Nephron (organoid): ENCODE data around the gene TNIP1.

Source experiments
- H3K27ac Mint-ChIP-seq, 3 experiments: 2 replicates each; pipeline ENCODE4 v1.8.0; 2020; ENCODE audit warnings: mixed read lengths in 3 of 3, mild to moderate bottlenecking in 2 of 3, moderate library complexity in 1 of 3
- H3K27me3 Mint-ChIP-seq: 2 replicates; pipeline ENCODE4 v1.8.0; 2021; ENCODE audit warnings: low read depth, mild to moderate bottlenecking, moderate library complexity, mixed read lengths
- H3K36me3 Mint-ChIP-seq: 2 replicates; pipeline ENCODE4 v1.8.0; 2020; ENCODE audit warnings: low read depth, mixed read lengths
- H3K4me1 Mint-ChIP-seq: 2 replicates; pipeline ENCODE4 v1.8.0; 2020; ENCODE audit warnings: mixed read lengths
- H3K4me3 Mint-ChIP-seq, 3 experiments: 2 replicates each; pipeline ENCODE4 v1.8.0; 2020; ENCODE audit warnings: mild to moderate bottlenecking in 3 of 3, mixed read lengths in 3 of 3, moderate library complexity in 2 of 3
- H3K9me3 Mint-ChIP-seq: 2 replicates; pipeline ENCODE4 v1.8.0; 2020; ENCODE audit warnings: mixed read lengths
- TF ChIP-seq, protein P1 (sequence below), 3 experiments: fragments of 200-600 bp; sonication (generic); IDR thresholded peaks; one replicate each; pipeline ENCODE4 v1.5.0; 2021; ENCODE audit warnings: antibody characterized with exemption in 3 of 3; ENCODE audit not compliant: unreplicated experiment in 3 of 3

Gene TNIP1

DNA sequence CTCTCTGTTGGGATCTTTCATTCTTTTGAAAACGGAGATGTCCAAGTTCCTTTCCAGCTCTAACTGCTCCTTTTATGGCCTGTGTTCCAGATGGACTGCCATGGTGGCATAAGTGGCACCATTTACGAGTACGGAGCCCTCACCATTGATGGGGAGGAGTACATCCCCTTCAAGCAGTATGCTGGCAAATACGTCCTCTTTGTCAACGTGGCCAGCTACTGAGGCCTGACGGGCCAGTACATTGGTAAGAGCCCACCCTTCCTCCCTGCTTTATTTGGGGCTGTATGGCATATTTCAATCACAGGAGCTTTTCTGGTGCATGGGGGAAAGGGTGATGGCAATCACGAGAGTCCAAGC lies 55.6 kb downstream of the TNIP1 start:
- Mint-ChIP-seq H3K4me1 (peaks cover 13% of the 10 kb centered on the region), H3K27me3 (no peaks in the 10 kb centered on the region), H3K4me3 (no peak overlapping the region), H3K36me3 (peaks cover 25% of the 10 kb centered on the region), H3K27ac (no peak overlapping the region), H3K9me3 (no peaks in the 10 kb centered on the region)
- TF ChIP-seq, protein P1, sequence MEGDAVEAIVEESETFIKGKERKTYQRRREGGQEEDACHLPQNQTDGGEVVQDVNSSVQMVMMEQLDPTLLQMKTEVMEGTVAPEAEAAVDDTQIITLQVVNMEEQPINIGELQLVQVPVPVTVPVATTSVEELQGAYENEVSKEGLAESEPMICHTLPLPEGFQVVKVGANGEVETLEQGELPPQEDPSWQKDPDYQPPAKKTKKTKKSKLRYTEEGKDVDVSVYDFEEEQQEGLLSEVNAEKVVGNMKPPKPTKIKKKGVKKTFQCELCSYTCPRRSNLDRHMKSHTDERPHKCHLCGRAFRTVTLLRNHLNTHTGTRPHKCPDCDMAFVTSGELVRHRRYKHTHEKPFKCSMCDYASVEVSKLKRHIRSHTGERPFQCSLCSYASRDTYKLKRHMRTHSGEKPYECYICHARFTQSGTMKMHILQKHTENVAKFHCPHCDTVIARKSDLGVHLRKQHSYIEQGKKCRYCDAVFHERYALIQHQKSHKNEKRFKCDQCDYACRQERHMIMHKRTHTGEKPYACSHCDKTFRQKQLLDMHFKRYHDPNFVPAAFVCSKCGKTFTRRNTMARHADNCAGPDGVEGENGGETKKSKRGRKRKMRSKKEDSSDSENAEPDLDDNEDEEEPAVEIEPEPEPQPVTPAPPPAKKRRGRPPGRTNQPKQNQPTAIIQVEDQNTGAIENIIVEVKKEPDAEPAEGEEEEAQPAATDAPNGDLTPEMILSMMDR (IDR thresholded peaks at IDR 0.05; ENCODE audit: unreplicated experiment in 3 of 3) = no peak

DNA sequence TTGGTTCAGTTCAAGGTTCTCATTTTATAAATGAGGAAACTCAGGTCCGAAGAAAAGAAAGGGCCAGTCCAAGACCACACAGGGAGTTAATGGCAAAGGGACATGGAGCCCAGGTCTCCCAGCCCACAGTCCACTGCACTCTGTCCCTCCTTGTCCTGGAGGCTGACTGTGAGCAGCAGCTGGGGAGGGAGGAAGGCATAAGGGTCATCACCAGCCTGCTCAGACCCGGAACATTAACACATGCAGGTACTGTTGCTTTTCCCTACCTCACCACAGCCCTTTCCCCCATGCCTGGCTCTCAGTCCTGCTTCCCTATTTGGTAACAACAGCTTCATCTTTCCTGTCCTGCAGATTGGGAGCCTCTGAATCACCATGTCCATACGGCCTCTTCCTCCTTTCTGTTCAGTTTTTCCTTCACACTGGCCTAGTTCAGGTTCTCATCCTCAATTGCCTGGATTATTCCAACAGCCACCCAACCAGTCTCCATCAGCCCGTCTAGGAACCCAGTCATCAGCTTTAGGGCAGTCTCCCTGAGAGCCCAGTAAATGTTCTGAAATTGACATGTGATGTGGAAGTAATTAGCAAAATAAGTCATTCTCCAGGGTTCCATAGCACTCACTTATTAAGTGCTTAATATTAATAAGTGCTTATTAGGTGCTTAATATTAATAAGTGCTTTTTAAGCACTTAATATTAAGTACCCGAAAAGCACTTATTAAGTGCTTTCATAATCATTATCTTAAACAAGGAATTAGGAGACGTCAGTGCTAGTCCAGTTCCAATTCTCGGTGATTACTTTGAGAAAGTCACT lies 56.2 kb downstream of the TNIP1 start:
- peaks cover 21% of the 10 kb centered on the region for H3K36me3 Mint-ChIP-seq
- TF ChIP-seq, protein P1 (IDR thresholded peaks at IDR 0.05; ENCODE audit: unreplicated experiment in 3 of 3) = no peak
- peaks cover 16% of the 10 kb centered on the region for H3K4me1 Mint-ChIP-seq
- no peak overlapping the region for H3K27ac Mint-ChIP-seq
- peak overlapping the region in 1 of 3 experiments; percentile 2 for H3K4me3 Mint-ChIP-seq
- H3K27me3 Mint-ChIP-seq = no peaks in the 10 kb centered on the region
- H3K9me3 Mint-ChIP-seq = no peaks in the 10 kb centered on the region

DNA sequence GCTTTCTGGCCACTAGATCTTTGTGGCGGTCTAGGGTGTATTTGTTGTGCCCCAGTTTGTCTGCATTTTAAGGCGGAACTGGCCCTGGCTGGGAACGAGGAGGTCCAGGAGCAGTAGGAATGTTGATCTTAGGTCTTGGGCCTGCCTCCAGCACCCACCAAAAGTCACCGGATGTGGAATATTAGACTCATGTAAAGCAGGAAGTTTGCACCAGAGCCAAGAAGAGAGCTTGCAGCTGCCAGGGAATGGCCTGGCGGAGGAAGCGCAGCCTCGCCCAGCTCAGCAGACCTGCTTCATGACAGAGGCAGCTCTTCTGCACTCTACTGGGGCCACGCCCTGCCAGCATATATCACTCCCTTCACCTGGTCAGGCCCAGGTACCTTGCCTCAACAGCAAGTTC lies 57.2 kb downstream of the TNIP1 start:
- Mint-ChIP-seq H3K9me3 (no peaks in the 10 kb centered on the region), H3K4me1 (peaks cover 16% of the 10 kb centered on the region), H3K27me3 (peaks cover 4% of the 10 kb centered on the region), H3K27ac (no peak overlapping the region), H3K36me3 (peaks cover 17% of the 10 kb centered on the region), H3K4me3 (no peak overlapping the region)
- TF ChIP-seq, protein P1 (IDR thresholded peaks at IDR 0.05; ENCODE audit: unreplicated experiment in 3 of 3) = no peak

DNA sequence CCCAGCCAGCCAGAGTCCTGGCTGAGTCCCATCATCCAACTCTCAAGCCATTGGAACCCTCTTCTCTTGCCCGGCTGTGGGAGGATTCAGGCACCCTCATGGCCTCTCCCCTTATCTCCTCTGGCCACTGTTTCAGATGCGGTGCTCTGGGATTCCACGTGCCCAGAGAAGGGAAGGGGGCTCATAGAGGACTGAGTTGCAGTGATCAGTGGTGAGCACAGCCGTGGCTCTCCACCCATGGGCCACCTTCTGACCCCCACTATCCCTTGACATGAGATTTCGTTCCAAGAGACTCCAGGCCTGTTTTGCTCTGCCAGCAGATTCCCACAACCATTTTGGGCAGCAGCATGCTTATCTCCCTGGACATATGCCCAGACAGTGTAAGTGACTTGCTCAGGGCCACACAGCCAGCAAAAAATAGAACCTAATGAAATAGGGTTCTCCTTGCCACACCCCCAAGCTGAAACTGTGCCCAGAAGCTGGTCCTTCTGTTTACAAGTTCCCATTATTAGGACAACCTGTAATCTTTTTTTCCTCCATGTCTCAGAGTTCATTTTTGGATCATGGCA lies 57.7 kb downstream of the TNIP1 start:
- TF ChIP-seq, protein P1 (IDR thresholded peaks at IDR 0.05; ENCODE audit: unreplicated experiment in 3 of 3) = no peak
- H3K4me1 Mint-ChIP-seq = peaks cover 16% of the 10 kb centered on the region
- peaks cover 4% of the 10 kb centered on the region for H3K27me3 Mint-ChIP-seq
- H3K36me3 Mint-ChIP-seq = peaks cover 12% of the 10 kb centered on the region
- H3K27ac Mint-ChIP-seq = no peak overlapping the region
- H3K9me3 Mint-ChIP-seq = no peaks in the 10 kb centered on the region
- H3K4me3 Mint-ChIP-seq = no peak overlapping the region

DNA sequence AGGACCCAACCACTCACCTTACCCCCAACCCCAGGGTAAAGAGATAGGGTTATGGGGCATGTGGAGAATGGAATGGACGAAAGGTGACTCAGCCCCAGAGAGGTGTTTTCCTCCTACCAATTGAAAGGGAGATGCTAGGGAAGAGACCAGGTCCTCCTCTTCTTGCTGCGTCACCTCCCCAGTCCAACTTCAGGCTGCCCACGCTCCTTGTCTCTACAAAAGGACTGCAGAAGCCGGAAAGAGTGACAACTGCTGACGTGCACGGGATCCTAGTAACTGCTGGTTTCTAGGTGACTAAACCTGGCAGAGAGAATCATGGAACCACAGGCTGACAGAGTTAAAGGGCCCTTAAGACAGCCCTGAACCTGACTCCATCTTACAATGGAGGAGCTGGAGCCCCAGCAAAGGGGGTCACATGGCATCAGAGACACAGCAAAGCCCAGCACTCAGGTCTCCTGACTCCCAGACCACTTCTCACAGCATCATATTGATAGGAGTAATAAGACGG lies 58.3 kb downstream of the TNIP1 start:
- H3K4me1 Mint-ChIP-seq = peaks cover 16% of the 10 kb centered on the region
- H3K27me3 Mint-ChIP-seq = peaks cover 4% of the 10 kb centered on the region
- peak overlapping the region; percentile 29 to 84 (median 81) for H3K4me3 Mint-ChIP-seq
- H3K9me3 Mint-ChIP-seq = no peaks in the 10 kb centered on the region
- H3K36me3 Mint-ChIP-seq = peaks cover 8% of the 10 kb centered on the region
- TF ChIP-seq, protein P1 (IDR thresholded peaks at IDR 0.05; ENCODE audit: unreplicated experiment in 3 of 3) = no peak
- H3K27ac Mint-ChIP-seq = no peak overlapping the region
